ENCODE measurements around the gene PPP3CB. TPM values are rescaled to one million over a fixed set of nuclear protein-coding genes. Genes with fewer than 3 reads are reported as not detected.

Gene PPP3CB
- total and polyA plus RNA-seq, 2 experiments from 2014 or later, result 11.8 to 41.4 TPM

DNA sequence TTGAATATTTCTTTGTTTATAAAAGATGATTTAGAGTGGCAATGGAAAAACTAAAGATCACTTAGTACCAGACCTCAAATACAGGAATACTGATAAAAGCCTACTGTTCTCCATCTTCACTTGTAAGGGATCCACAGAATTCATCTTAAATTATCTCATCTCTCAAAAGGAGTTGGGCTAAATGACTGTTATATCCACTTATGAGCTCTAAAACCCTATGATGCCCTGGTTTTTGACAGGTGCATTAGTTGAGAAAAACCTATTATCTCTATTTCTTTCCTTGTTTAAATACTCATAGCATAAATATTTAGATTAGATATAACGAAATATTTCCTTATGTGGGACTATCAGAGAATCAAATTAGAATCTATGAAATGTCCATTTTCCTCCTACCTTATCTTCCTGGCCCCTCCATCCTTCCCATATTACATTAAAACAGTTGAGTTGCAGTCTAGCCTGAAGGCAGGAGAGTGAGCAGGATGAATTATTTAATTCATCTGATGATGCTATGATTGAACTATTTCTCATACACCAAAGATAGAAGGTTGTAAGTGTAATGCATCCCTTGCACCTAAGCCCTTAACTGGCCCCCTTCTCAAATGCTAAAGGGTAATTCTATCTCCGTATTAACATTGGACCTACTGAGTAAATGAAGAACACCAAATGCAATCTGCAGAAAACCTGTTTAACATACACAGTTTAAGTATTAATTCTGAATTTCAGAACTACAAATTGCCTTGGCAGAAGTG lies 29.7 kb downstream of the PPP3CB start:
- Histone ChIP-seq H3K27ac (no peak overlapping the region), H3K79me2 (no peaks in the 10 kb centered on the region), H3K27me3 (no peaks in the 10 kb centered on the region), H3K9me3 (ENCODE audit: low read depth) (no peaks in the 10 kb centered on the region), H2AFZ (no peak overlapping the region), H3K36me3 (replicated peaks; ENCODE audit: insufficient read depth, low read depth) (no peaks in the 10 kb centered on the region), H4K20me1 (ENCODE audit: insufficient read depth, poor library complexity, severe bottlenecking) (no peaks in the 10 kb centered on the region), H3K9me2 (replicated peaks; ENCODE audit: insufficient read depth) (no peaks in the 10 kb centered on the region), H3K4me3 (no peak overlapping the region), H3K4me1 (ENCODE audit: insufficient read depth) (no peaks in the 10 kb centered on the region), H3K4me2 (no peak overlapping the region)
- no peak for DNase-seq (ENCODE audit: low spot score)
- no peak for TF ChIP-seq EZH2phosphoT487 (IDR thresholded peaks at IDR 0.05; ENCODE audit: low read depth, severe bottlenecking, unreplicated experiment)
- TF ChIP-seq EZH2 (IDR thresholded peaks at IDR 0.05; ENCODE audit: borderline replicate concordance), result no peak
- TF ChIP-seq, protein P1, sequence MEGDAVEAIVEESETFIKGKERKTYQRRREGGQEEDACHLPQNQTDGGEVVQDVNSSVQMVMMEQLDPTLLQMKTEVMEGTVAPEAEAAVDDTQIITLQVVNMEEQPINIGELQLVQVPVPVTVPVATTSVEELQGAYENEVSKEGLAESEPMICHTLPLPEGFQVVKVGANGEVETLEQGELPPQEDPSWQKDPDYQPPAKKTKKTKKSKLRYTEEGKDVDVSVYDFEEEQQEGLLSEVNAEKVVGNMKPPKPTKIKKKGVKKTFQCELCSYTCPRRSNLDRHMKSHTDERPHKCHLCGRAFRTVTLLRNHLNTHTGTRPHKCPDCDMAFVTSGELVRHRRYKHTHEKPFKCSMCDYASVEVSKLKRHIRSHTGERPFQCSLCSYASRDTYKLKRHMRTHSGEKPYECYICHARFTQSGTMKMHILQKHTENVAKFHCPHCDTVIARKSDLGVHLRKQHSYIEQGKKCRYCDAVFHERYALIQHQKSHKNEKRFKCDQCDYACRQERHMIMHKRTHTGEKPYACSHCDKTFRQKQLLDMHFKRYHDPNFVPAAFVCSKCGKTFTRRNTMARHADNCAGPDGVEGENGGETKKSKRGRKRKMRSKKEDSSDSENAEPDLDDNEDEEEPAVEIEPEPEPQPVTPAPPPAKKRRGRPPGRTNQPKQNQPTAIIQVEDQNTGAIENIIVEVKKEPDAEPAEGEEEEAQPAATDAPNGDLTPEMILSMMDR (IDR thresholded peaks at IDR 0.05; ENCODE audit: poor library complexity), result no peak
- 98% methylated on average over 2 of the region's 2 CpGs for WGBS (ENCODE audit: low lambda C conversion rate, missing lambda C conversion rate)

DNA sequence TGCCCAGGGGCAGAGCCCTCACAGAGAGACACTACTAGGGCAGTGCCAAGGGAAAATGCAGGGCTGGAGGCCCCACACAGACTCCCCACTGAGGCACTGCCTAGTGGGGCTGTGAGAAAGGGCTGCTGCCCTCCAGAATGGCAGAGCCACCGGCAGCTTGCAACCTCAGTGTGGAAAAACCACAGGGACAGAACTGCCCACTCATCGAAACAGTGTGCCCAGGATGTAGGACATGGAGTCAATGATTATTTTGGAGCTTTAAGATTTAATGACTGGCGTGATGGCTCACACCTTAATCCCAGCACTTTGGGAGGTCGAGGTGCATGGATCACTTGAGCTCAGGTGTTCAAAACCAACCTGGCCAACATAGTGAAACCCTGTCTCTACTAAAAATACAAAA lies 34.9 kb downstream of the PPP3CB start:
- H4K20me1 ChIP-seq (ENCODE audit: insufficient read depth, poor library complexity, severe bottlenecking), result no peaks in the 10 kb centered on the region
- H2AFZ ChIP-seq, result no peak overlapping the region
- H3K79me2 ChIP-seq, result no peaks in the 10 kb centered on the region
- no peaks in the 10 kb centered on the region for H3K9me2 ChIP-seq (replicated peaks; ENCODE audit: insufficient read depth)
- no peaks in the 10 kb centered on the region for H3K4me1 ChIP-seq (ENCODE audit: insufficient read depth)
- no peak overlapping the region for H3K4me2 ChIP-seq
- no peaks in the 10 kb centered on the region for H3K27me3 ChIP-seq
- no peaks in the 10 kb centered on the region for H3K9me3 ChIP-seq (ENCODE audit: low read depth)
- H3K36me3 ChIP-seq (replicated peaks; ENCODE audit: insufficient read depth, low read depth), result no peaks in the 10 kb centered on the region
- TF ChIP-seq EZH2 (IDR thresholded peaks at IDR 0.05; ENCODE audit: borderline replicate concordance), result no peak
- no peak for TF ChIP-seq EZH2phosphoT487 (IDR thresholded peaks at IDR 0.05; ENCODE audit: low read depth, severe bottlenecking, unreplicated experiment)
- TF ChIP-seq, protein P1 (IDR thresholded peaks at IDR 0.05; ENCODE audit: poor library complexity), result no peak
- 99% methylated on average over 4 of the region's 4 CpGs for WGBS (ENCODE audit: low lambda C conversion rate, missing lambda C conversion rate)
- H3K27ac ChIP-seq, result no peak overlapping the region
- H3K4me3 ChIP-seq, result no peak overlapping the region
- no peak for DNase-seq (ENCODE audit: low spot score)

DNA sequence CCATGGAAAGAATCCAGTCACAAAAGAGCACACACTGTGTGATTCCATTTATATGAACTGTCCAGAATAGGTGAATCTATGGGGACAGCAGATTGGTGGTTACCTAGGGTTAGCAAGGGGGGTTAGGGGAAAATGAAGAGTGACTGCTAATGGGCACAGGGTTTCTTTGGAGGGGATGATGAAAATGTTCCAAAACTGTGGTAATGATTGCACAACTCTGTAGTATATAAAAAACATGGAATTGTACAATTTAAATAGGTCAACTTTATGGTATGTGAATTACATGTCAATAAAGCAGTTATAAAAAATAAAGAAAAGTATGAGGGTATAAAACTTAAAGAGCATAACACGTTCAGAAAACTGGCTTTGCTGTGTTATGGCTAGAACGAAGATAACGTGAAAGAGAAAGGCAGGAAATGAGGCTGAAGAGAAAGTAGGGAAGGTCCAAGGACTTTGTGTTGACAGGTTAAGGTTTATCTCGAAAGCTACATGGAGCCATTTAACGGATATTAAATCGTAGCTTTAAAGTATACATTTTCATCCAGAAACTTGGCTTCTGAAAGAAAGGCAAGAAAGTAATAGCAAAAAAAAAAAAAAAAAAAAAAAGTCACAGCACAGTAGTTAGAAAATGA lies 36.0 kb downstream of the PPP3CB start:
- Histone ChIP-seq H3K27ac (no peak overlapping the region), H3K9me3 (ENCODE audit: low read depth) (no peaks in the 10 kb centered on the region), H4K20me1 (ENCODE audit: insufficient read depth, poor library complexity, severe bottlenecking) (no peaks in the 10 kb centered on the region), H3K4me1 (ENCODE audit: insufficient read depth) (no peaks in the 10 kb centered on the region), H3K27me3 (no peaks in the 10 kb centered on the region), H3K9me2 (replicated peaks; ENCODE audit: insufficient read depth) (no peaks in the 10 kb centered on the region), H3K79me2 (no peaks in the 10 kb centered on the region), H3K4me3 (no peak overlapping the region), H2AFZ (no peak overlapping the region), H3K4me2 (no peak overlapping the region), H3K36me3 (replicated peaks; ENCODE audit: insufficient read depth, low read depth) (no peaks in the 10 kb centered on the region)
- TF ChIP-seq EZH2 (IDR thresholded peaks at IDR 0.05; ENCODE audit: borderline replicate concordance) (no peak), EZH2phosphoT487 (IDR thresholded peaks at IDR 0.05; ENCODE audit: low read depth, severe bottlenecking, unreplicated experiment) (no peak)
- no peak for DNase-seq (ENCODE audit: low spot score)
- 93% methylated on average over 6 of the region's 6 CpGs for WGBS (ENCODE audit: low lambda C conversion rate, missing lambda C conversion rate)

DNA sequence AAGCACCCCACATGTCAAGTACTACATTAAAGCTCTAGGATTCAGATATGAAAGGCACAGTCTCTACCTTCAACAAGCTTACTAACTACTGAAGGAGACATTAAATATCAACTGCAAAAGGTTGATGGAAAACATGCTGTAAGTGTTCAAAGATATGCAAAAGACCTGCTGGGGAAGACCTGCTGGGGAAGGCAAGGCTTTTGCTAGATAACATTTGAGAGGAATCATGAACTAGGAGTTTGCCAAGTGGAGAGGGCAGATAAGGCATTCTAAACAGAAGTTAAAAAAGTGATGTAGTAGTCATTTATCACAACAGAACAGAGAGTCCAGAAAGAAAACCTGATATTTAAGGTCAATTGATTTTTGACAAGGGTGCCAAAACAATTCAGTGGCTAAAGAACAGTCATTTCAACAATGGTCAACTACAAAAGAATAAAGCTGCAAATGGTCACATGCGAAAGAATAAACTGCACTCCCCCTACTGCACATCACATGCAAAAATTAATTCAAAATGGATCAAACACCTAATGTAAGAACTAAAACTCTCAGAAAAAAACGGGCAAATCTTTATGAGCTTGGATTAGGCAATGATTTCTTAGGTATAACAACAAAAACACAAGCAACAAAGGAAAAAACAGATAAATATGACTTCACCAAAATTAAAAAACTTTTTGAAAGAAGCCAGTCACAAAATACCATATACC lies 39.5 kb downstream of the PPP3CB start:
- Histone ChIP-seq H3K9me2 (replicated peaks; ENCODE audit: insufficient read depth) (no peaks in the 10 kb centered on the region), H3K27me3 (no peaks in the 10 kb centered on the region), H3K79me2 (no peaks in the 10 kb centered on the region), H3K27ac (no peak overlapping the region), H2AFZ (no peak overlapping the region), H3K9me3 (ENCODE audit: low read depth) (no peaks in the 10 kb centered on the region), H3K36me3 (replicated peaks; ENCODE audit: insufficient read depth, low read depth) (no peaks in the 10 kb centered on the region), H4K20me1 (ENCODE audit: insufficient read depth, poor library complexity, severe bottlenecking) (no peaks in the 10 kb centered on the region), H3K4me1 (ENCODE audit: insufficient read depth) (no peaks in the 10 kb centered on the region), H3K4me3 (no peak overlapping the region), H3K4me2 (no peak overlapping the region)
- TF ChIP-seq EZH2phosphoT487 (IDR thresholded peaks at IDR 0.05; ENCODE audit: low read depth, severe bottlenecking, unreplicated experiment), result no peak
- no peak for DNase-seq (ENCODE audit: low spot score)
- WGBS (ENCODE audit: low lambda C conversion rate, missing lambda C conversion rate), result 95% methylated on average over 2 of the region's 2 CpGs
